Erythroblast (primary cell): ENCODE measurements around the gene SLC38A5.
"Not testable (repeated sequence)": the region's sequence is repeated elsewhere in the genome, so short reads cannot be mapped to it uniquely, and the experiment has no call there.

Experiments used
- DNase-seq, 2 experiments: peaks; one replicate each; lab custom pipeline; 2025; lab: John Stamatoyannopoulos, UW

The SLC38A5 gene

GRCh38 chrX:48411860-48412259 is 58.2 kb downstream of the SLC38A5 start, which contains the start of gene SSX4B:
Gene SSX4B, minus strand, starts transcription at chrX:48411960. Its CDS starts 588 bp downstream, at chrX:48411372.
- not testable (repeated sequence) for DNase-seq
